ENCODE measurements around the gene SFN.

The SFN gene

GRCh38 chr1:26894263-26894662, 31.3 kb downstream of the SFN start:
- no peak for TF ChIP-seq CTCF (IDR thresholded peaks at IDR 0.05)
- no peak for TF ChIP-seq ZFX (IDR thresholded peaks at IDR 0.05; ENCODE audit: borderline replicate concordance)
- H3K27ac ChIP-seq = no peak overlapping the region

- no peak overlapping the region for H3K27ac ChIP-seq
- no peak for TF ChIP-seq ZFX (IDR thresholded peaks at IDR 0.05; ENCODE audit: borderline replicate concordance)
- no peak for TF ChIP-seq CTCF (IDR thresholded peaks at IDR 0.05)
Measured at GRCh38 chr1:26897351-26897750, 34.4 kb downstream of the SFN start.

GRCh38 chr1:26900001-26900814, 37.3 kb downstream of the SFN start, which contains the start of gene GPATCH3:
TSS of gene GPATCH3 (minus strand) at chr1:26900467. CDS start at chr1:26900442, 25 bp downstream.
- TF ChIP-seq CTCF (IDR thresholded peaks at IDR 0.05) (no peak), ZFX (IDR thresholded peaks at IDR 0.05; ENCODE audit: borderline replicate concordance) (no peak)
- peak within 1 kb of the TSS; percentile 85 for H3K27ac ChIP-seq

- TF ChIP-seq CTCF (IDR thresholded peaks at IDR 0.05) (no peak), ZFX (IDR thresholded peaks at IDR 0.05; ENCODE audit: borderline replicate concordance) (no peak)
- H3K27ac ChIP-seq = peak overlapping the region; percentile 85
Measured at GRCh38 chr1:26900815-26901511, 38.0 kb downstream of the SFN start.

- no peak overlapping the region for H3K27ac ChIP-seq
- TF ChIP-seq CTCF (IDR thresholded peaks at IDR 0.05) (no peak), ZFX (IDR thresholded peaks at IDR 0.05; ENCODE audit: borderline replicate concordance) (no peak)
Measured at GRCh38 chr1:26907071-26907917, 44.3 kb downstream of the SFN start.

GRCh38 chr1:26909951-26910342, 47.0 kb downstream of the SFN start:
- H3K27ac ChIP-seq = no peak overlapping the region
- TF ChIP-seq CTCF (IDR thresholded peaks at IDR 0.05) = no peak
- no peak for TF ChIP-seq ZFX (IDR thresholded peaks at IDR 0.05; ENCODE audit: borderline replicate concordance)

Data from 22Rv1 (cell line).